Stimulated activated CD4-positive, alpha-beta T cell treated with anti-CD3 and anti-CD28 coated beads, Interleukin-2, amount 100 ng/mL, for 4 hours (primary cell): ENCODE results near the gene PAN3.

Experiments used
- DNase-seq: peaks from one replicate; pipeline ENCODE4 v3.0.0-alpha.2; 2020; ENCODE audit warnings: low read depth

Gene PAN3

GRCh38 chr13:28219408-28220099 is 81.2 kb downstream of the PAN3 start:
- no peak for DNase-seq

DNA sequence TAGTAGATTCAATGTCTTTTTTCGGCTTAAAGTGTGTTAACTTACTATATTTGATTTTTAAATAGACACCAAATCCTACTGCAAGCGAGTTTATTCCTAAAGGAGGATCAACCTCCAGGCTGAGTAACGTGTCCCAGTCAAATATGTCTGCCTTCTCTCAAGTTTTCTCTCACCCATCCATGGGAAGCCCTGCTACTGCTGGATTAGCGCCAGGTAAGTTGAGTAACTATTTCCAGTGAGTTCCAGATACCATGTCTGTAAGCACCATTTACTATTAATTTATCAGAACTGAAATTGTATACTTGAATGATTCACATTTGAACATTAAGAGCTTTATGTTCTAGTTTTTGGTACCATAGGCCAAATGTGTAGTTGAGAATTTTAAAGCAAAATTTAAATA is 81.8 kb downstream of the PAN3 start:
- no peak for DNase-seq

DNA sequence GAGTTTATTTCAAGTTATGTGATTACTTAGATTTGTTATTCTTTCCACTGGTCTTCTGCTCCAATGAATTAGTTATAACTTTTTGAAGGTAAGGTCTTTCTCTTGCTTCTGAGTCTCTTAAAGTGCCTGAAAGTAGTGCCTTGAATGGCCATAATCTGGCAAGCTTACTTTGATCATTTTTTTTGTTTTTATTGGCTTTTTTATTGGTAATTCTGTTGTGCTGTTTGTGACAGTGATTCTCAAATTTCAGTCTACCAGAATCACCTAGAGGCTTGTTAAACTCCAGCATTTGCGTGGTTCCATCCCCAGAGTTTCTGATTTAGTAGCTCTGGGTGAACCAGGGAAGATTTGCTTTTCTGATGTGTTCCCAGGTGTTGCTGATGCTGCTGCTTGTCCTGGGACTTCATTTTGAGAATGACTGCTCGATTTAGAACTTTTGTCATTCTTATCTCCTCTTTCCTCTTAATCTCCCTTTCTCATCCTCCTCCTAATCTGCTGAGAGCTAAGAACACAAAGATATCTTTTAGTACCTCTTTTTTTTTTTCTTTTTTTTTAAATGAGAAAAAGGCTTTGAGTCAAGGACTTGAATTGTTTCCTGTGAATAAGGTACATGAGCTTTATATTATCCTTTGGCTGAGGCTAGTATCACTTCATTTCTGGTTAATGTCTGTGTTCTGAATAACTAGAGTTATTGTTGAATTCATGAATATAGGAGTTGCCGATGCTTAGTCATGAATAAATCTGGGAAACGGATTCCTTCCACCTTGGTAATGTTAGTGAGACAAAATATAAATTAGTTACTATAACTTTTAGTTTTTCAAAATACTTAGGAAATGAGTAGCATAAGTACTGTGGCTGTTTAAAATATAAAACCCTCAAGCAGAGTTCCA is 91.4 kb downstream of the PAN3 start:
- no peak for DNase-seq

GRCh38 chr13:28231642-28232041 is 93.3 kb downstream of the PAN3 start:
- no peak for DNase-seq

GRCh38 chr13:28237944-28238343 is 99.6 kb downstream of the PAN3 start:
- no peak for DNase-seq

DNA sequence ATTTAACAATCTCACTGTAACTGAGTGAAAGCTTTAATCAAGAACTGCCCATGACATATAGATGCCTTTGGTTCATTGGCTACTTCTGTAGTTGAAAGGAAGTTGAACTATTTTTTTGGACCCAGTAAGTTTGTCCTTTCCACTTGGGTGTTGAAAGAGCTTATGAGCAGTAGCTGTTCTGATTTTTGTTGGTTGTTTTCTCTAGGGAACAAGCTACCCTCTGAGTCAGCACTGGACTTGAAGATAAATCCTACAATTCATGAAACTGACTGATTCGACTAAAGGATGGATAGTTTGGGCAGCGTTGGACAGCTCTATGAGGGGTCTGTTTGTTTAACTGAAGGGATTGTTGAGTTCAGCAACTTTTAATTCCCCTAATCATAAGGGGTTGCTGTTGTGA is 101.0 kb downstream of the PAN3 start:
- no peak for DNase-seq

DNA sequence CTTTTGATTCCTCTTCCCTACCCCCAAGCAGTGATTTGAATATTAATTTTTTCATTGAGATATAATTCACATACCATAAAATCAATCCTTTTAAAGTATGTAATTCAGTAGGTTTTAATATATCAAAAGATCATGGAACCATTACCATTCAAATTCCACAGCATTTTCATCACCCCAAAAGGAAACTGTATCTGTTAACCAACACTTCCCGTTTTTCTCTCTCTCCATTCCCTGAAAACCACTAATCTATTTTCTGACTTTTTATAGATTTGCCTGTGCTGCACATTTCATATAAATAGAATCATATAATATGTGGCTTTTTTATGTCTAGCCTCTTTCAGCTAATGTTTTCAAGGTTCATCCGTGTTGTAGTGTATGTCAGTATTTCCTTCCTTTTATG is 107.1 kb downstream of the PAN3 start:
- DNase-seq: no peak

DNA sequence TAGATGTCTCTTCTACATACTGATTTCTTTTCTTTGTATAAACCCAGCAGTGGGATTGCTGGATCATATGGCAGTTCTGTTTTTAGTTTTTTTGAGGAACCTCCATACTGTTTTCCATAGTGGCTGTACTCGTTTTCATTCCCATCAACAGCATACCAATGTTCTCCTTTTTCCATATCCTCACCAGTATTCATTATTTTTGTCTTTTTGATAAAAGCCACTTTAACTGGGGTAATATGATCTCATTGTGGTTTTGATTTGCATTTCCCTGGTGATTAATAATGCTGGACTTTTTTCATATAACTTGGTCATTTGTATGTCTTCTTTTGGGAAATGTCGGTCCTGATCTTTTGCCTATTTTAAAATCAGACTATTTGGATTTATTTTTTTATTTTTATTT is 108.5 kb downstream of the PAN3 start:
- DNase-seq: no peak

DNA sequence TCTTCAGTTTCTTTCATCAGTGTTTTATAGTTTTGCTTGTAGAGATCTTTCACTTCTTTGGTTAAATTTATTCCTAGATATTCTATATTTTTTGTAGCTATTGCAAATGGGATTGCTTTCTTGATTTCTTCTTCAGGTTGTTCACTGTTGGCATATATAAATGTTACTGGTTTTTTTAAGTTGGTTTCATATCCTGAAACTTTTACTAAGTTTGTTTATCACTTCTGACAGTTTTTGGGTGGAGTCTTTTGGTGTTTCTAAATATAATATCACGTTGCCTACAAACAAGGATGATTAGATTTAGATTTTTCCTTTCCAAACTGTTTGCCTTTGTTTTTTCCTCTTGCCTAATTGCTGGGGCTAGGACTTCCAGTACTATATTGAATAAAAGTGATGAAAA is 109.7 kb downstream of the PAN3 start:
- DNase-seq: no peak

GRCh38 chr13:28250542-28250941 is 112.2 kb downstream of the PAN3 start:
- no peak for DNase-seq

- no peak for DNase-seq
Observed at GRCh38 chr13:28251466-28251865, 113.1 kb downstream of the PAN3 start.

- no peak for DNase-seq
Observed at GRCh38 chr13:28252547-28252946, 114.2 kb downstream of the PAN3 start.

DNA sequence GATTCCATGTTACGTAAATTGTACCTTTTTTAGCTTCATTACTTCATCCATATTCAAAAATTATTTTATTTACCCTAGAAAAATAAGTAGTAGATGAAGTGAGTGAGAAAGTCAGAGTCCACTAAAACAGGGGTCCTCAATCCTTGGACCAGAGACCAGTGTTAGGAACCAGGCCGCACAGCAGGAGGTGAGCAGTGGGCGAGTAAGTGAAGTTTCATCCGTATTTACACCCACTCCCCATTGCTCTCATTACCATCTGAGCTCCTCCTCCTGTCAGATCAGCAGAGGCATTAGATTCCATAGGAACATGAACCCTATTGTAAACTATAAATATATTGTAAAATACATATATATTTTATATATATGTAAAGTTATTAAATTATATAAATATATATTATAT is 119.0 kb downstream of the PAN3 start:
- DNase-seq: no peak

DNA sequence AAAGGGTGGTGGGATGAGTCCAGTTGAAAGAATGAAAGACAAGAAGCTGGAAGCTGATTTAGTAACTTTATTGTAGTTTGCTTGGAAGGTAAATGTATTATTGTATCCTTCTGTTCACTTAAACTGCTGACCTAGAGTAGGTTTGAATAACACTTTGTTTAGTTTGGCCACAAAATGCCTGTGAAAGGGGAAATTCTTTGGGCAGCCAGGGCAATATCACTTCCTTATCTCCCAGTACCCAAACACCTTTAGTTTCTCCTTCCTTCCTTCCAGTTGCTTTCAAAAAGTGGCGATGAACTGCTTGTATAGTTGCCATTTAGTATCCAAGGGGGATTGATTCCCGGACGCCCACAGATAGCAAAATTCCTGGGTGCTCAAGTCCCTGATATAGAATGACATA is 120.1 kb downstream of the PAN3 start:
- no peak for DNase-seq

- no peak for DNase-seq
Observed at GRCh38 chr13:28267497-28267896, 129.2 kb downstream of the PAN3 start.

- DNase-seq: no peak
Observed at GRCh38 chr13:28268800-28269223, 130.5 kb downstream of the PAN3 start.

DNA sequence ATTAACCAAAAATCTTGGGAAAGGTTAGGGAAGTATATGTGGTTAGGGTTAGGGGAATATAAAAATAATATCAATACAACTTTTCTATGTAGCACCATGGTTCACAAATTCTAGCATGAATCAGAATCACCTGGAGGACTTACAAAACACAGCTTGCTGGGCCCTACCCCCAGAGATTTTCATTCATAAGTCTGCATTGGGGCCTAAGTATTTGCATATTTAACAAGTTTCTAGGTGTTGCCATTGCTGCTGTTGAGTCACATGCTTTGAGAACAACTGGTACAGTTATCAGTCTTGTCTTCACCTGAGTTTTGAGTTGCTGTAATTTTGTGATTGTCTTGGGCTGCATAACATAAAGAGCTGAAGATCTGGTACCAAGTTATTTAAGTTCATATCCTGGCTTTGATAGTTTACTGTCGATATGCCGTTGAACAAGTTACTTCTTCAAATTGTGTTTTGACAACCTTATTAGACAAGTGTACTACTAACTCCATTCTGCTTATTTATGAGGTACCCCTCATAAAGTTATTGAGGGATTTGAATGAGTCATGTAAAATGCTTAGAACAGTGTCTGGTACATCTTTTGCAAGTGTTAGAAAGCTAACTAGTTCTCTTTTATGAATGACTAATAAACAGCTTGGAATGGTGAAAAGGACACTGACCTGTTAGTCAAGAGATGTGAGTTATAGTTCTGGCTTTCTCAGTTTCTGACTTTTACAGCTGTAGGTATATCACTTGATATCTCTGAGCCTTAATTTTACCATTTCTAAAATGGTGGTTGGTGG is 132.9 kb downstream of the PAN3 start:
- DNase-seq: no peak

DNA sequence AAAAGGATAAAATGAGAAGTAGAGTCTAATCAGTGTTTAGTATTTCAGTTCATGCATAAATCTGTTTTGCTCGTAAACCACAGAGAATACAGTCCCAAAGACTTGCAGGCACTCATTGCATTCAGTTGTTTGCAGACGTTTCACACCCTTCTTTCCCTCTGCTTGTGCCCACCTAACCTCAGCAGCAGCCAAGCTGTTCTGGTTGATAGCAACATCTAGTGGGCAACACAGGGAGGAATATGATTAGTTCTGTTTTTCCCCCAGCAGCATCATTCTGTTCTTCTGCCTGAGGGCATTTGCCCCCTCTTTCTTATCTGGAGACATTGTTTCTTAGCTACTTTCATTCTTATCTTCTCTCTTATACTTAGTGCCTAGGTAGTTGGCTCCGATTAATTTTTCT is 135.6 kb downstream of the PAN3 start:
- no peak for DNase-seq

- no peak for DNase-seq
Observed at GRCh38 chr13:28282451-28282850, 144.1 kb downstream of the PAN3 start.

- DNase-seq: no peak
Observed at GRCh38 chr13:28283600-28283999, 145.3 kb downstream of the PAN3 start.

- DNase-seq: no peak
Observed at GRCh38 chr13:28286263-28286662, 147.9 kb downstream of the PAN3 start.

DNA sequence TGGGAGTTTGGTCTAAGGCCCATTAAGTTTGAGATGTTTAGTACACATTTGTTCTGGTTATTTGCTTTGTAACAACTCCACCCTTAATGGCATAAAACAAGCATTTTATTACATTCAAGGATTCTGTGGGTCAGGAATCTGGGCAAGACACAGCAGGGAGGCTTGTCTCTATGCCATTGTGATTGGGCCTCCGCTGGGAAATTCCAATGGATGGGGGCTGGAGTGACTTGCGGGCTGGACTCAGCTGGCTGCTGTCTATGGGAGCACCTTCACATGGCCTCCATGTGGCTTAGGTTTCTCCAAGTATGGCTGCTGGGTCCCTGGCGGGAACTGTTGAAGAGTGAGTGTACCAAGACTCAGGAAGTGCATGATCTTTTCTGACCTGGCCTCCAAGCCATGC is 159.0 kb downstream of the PAN3 start:
- DNase-seq: no peak

GRCh38 chr13:28299916-28300315 is 161.6 kb downstream of the PAN3 start:
- no peak for DNase-seq
